ENCODE measurements around the gene CCNT2.

GRCh38 chr2:134999521-134999920 is 80.9 kb downstream of the CCNT2 start:
- TF ChIP-seq CTCF (IDR thresholded peaks at IDR 0.05): no peak
- no peak for TF ChIP-seq POLR2A (IDR thresholded peaks at IDR 0.05)
